K562 (cell line): ENCODE results near the gene HOXB8. TPM values are rescaled to one million over a fixed set of nuclear protein-coding genes. Genes with fewer than 3 reads are reported as not detected.

Experiments used
- ATAC-seq: fragments of 200-7000 bp; cut with Tn5 transposase; 3 replicates; pipeline ENCODE4 v1.9.1; 2020; ENCODE audit warnings: moderate library complexity
- BruUV-seq: library from RNA; stranded (reverse); fragments of 400-500 nt; replicated peaks from 2 replicates; lab custom pipeline; 2021; lab: Mats Ljungman, UMichigan
- CTCF ChIA-PET: fragments of 300-600 bp; formaldehyde crosslinking; extraction: SDS; loops from one replicate; lab custom pipeline; 2021; ENCODE audit warnings: low intra/inter-chr PET ratio; lab: Yijun Ruan, JAX
- POLR2A ChIA-PET: fragments of 300-600, 350-650 bp; sonication (Branson Sonifier 250); formaldehyde crosslinking; extraction: SDS; loops from one replicate; lab custom pipeline; 2021; ENCODE audit warnings: antibody characterized with exemption, inconsistent platforms; lab: Yijun Ruan, JAX
- DNase-seq, 4 experiments: peaks; one replicate each; pipeline versions ENCODE4 v3.0.0 to v3.0.0-alpha.2; 2011 to 2018; ENCODE audit warnings: low spot score in 3 of 4, mixed read lengths in 3 of 4; ENCODE audit errors: extremely low read depth in 1 of 4
- FAIRE-seq: peaks from 2 replicates; lab custom pipeline; 2011; peaks lifted over from hg19 to GRCh38; lab: Jason Lieb, UNC
- H2AFZ ChIP-seq: 2 replicates; pipeline ENCODE4 v1.6.0; 2011; ENCODE audit warnings: low read depth, low read length, control low read depth, inconsistent platforms
- H3K27ac ChIP-seq: fragments of 200-600 bp; 3 replicates; pipeline ENCODE4 v1.8.0; 2011; ENCODE audit warnings: low read depth, mild to moderate bottlenecking, control low read depth, inconsistent platforms, low read length, moderate library complexity, mixed read lengths; ENCODE audit errors: extremely low read depth
- H3K27me3 ChIP-seq, 2 experiments: fragments of 300-600 bp in 1 of 2; 2 replicates in 1 of 2; 3 replicates in 1 of 2; pipeline versions ENCODE4 v1.6.0 to v1.8.0; 2011; ENCODE audit warnings: inconsistent platforms in 2 of 2, low read length in 2 of 2, mild to moderate bottlenecking in 1 of 2, mixed read lengths in 1 of 2, moderate library complexity in 1 of 2; ENCODE audit not compliant: control insufficient read depth in 2 of 2, insufficient read depth in 2 of 2
- H3K36me3 ChIP-seq: fragments of 300-600 bp; 3 replicates; pipeline ENCODE4 v1.8.0; 2011; ENCODE audit warnings: mild to moderate bottlenecking, low read length, inconsistent platforms; ENCODE audit not compliant: control insufficient read depth, insufficient read depth
- H3K4me1 ChIP-seq, 2 experiments: fragments of 200-600 bp in 1 of 2; replicated peaks in 1 of 2; 2 replicates in 1 of 2; 3 replicates in 1 of 2; pipeline versions ENCODE4 v1.5.1 to v1.8.0; 2011; ENCODE audit warnings: inconsistent platforms in 2 of 2, low read length in 2 of 2, mild to moderate bottlenecking in 1 of 2, mixed read lengths in 1 of 2, moderate library complexity in 1 of 2; ENCODE audit not compliant: control insufficient read depth in 2 of 2, insufficient read depth in 2 of 2
- H3K4me2 ChIP-seq: 2 replicates; pipeline ENCODE4 v1.6.1; 2011; ENCODE audit warnings: low read length, control low read depth, inconsistent platforms, mixed read lengths; ENCODE audit not compliant: insufficient read depth
- H3K4me3 ChIP-seq: fragments of 200-600 bp; sonication (generic), shearing (Covaris generic); 2 replicates; pipeline ENCODE4 v1.5.1; 2016; ENCODE audit warnings: control low read depth, inconsistent platforms
- H3K79me2 ChIP-seq: fragments of 200-600 bp; 3 replicates; pipeline ENCODE4 v1.8.0; 2011; ENCODE audit warnings: low read length, inconsistent platforms; ENCODE audit not compliant: control insufficient read depth, insufficient read depth
- H3K9ac ChIP-seq, 2 experiments: 2 replicates each; pipeline versions ENCODE4 v1.6.0 to v1.6.1; 2011; ENCODE audit warnings: low read depth in 2 of 2, low read length in 2 of 2, control low read depth in 1 of 2, inconsistent platforms in 1 of 2, mild to moderate bottlenecking in 1 of 2, mixed read lengths in 1 of 2; ENCODE audit not compliant: insufficient read depth in 1 of 2
- H3K9me1 ChIP-seq: one replicate; pipeline ENCODE4 v1.6.0; 2011; ENCODE audit warnings: inconsistent platforms, mild to moderate bottlenecking, low read length, moderate library complexity; ENCODE audit not compliant: control insufficient read depth, insufficient read depth
- H3K9me3 ChIP-seq: replicated peaks from 2 replicates; pipeline ENCODE4 v1.5.1; 2011; ENCODE audit warnings: low read depth, low read length, inconsistent platforms; ENCODE audit not compliant: control insufficient read depth, insufficient read depth
- H4K20me1 ChIP-seq: replicated peaks from 2 replicates; pipeline ENCODE4 v1.6.1; 2011; ENCODE audit warnings: low read length, inconsistent platforms, mixed read lengths; ENCODE audit not compliant: control insufficient read depth, insufficient read depth
- ATF1 ChIP-seq, 2 experiments: fragments of 450-650 bp in 1 of 2; IDR thresholded peaks; 2 replicates each; pipeline ENCODE4 v1.6.1; 2016; ENCODE audit warnings: missing compliant biosample characterization in 1 of 2, missing genetic modification characterization in 1 of 2
- CTBP1 ChIP-seq: fragments of 450-650 bp; IDR thresholded peaks from 2 replicates; pipeline ENCODE4 v1.6.1; 2016; ENCODE audit warnings: borderline replicate concordance
- DMBX1 ChIP-seq: fragments of 250-450 bp; sonication (Bioruptor Pico); IDR thresholded peaks from 2 replicates; pipeline ENCODE4 v1.8.0; 2022; ENCODE audit warnings: inconsistent platforms, mild to moderate bottlenecking, moderate library complexity, borderline replicate concordance
- E2F4 ChIP-seq: sonication (generic); formaldehyde crosslinking; IDR thresholded peaks from 2 replicates; pipeline ENCODE4 v1.8.0; 2022; ENCODE audit warnings: mild to moderate bottlenecking, low read depth, missing genetic modification reagents
- FIP1L1 ChIP-seq: fragments of 200-400 bp; formaldehyde crosslinking; IDR thresholded peaks from 2 replicates; pipeline ENCODE4 v1.6.1; 2018; ENCODE audit warnings: mild to moderate bottlenecking, low read depth, low read length; ENCODE audit not compliant: poor library complexity, severe bottlenecking
- MEF2D ChIP-seq: conservative IDR thresholded peaks from 2 replicates; pipeline ENCODE4 v1.6.1; 2016; ENCODE audit warnings: low read depth, missing genetic modification characterization, missing compliant biosample characterization
- NR4A1 ChIP-seq, 2 experiments: fragments of 250-450 bp in 1 of 2; fragments of 450-650 bp in 1 of 2; sonication (Bioruptor Pico) in 1 of 2; IDR thresholded peaks; 2 replicates each; pipeline versions ENCODE4 v1.4.0 to v1.6.1; 2016 to 2020; ENCODE audit warnings: mild to moderate bottlenecking in 2 of 2, missing compliant biosample characterization in 1 of 2, missing genetic modification characterization in 1 of 2, moderate library complexity in 1 of 2
- SAP30 ChIP-seq: fragments of 200-600 bp; sonication (generic); IDR thresholded peaks from 2 replicates; pipeline ENCODE4 v1.6.1; 2012; ENCODE audit warnings: borderline replicate concordance, low read depth, mild to moderate bottlenecking, moderate library complexity, low read length, control low read depth, inconsistent platforms; ENCODE audit not compliant: insufficient read depth, poor library complexity, severe bottlenecking
- SMAD4 ChIP-seq: fragments of 250-450 bp; sonication (Bioruptor Pico); conservative IDR thresholded peaks from 2 replicates; pipeline ENCODE4 v1.8.0; 2021; ENCODE audit warnings: inconsistent platforms, mild to moderate bottlenecking, moderate library complexity
- STAT5A ChIP-seq: IDR thresholded peaks from 2 replicates; pipeline ENCODE4 v1.6.1; 2012; ENCODE audit warnings: low read length, inconsistent platforms, borderline replicate concordance
- WHSC1 ChIP-seq: IDR thresholded peaks from one replicate; pipeline ENCODE4 v1.6.1; 2012; ENCODE audit warnings: low read length, control low read depth, inconsistent platforms
- YY1 ChIP-seq, 3 experiments: IDR thresholded peaks; 2 replicates each; pipeline ENCODE4 v1.6.1; 2011; ENCODE audit warnings: low read length in 2 of 3, mild to moderate bottlenecking in 2 of 3, moderate library complexity in 2 of 3, borderline replicate concordance in 1 of 3, control low read depth in 1 of 3, low read depth in 1 of 3; ENCODE audit not compliant: insufficient read depth in 3 of 3, insufficient replicate concordance in 2 of 3, control insufficient read depth in 1 of 3, insufficient read length in 1 of 3; ENCODE audit errors: extremely low read depth in 1 of 3
- ZNF583 ChIP-seq: fragments of 250-450 bp; sonication (Bioruptor Pico); IDR thresholded peaks from 2 replicates; pipeline ENCODE4 v1.4.0; 2020
- WGBS: fragments of 100-300 bp; shearing (Covaris generic); methylation state at CpG from one replicate; pipeline ENCODE4 v1.1.6; 2016; ENCODE audit warnings: low coverage, mixed read lengths; ENCODE audit not compliant: insufficient coverage; ENCODE audit errors: missing lambda C conversion rate; 5-methylcytosine and 5-hydroxymethylcytosine counted together
- in situ Hi-C: fragments of 300-500 bp; cut with MboI; formaldehyde crosslinking; loops from 4 replicates; pipeline ENCODE4 v1.15.0; 2018; ENCODE audit warnings: inconsistent platforms, mixed read lengths
- intact Hi-C: fragments of 100-400 bp; cut with micrococcal nuclease; formaldehyde crosslinking; loops from 2 replicates; pipeline ENCODE4 v1.14.2; 2022
- polyA plus RNA-seq, 8 experiments: library from polyadenylated mRNA; depleted of rRNA in 4 of 8; stranded (reverse) in 5 of 8; unstranded in 3 of 8; fragments of >200 nt; fragmentation: Nextera tagmentation in 2 of 8; fragmentation: Illumina TruSeq in 1 of 8; extraction: Ambion mirVana in 2 of 8; extraction: Trizol in 1 of 8; gene quantifications; 2 replicates each; pipeline versions ENCODE4 v1.2.1 to v1.2.3, GENCODE V29; 2011 to 2014; ENCODE audit warnings: inconsistent platforms in 1 of 8, missing spikeins in 1 of 8
- total RNA-seq, 7 experiments: library from RNA; depleted of rRNA in 6 of 7; stranded (reverse); fragments of >200 nt in 6 of 7; fragmentation: Illumina TruSeq in 2 of 7; extraction: Trizol in 2 of 7; gene quantifications; 2 replicates each; pipeline versions ENCODE4 v1.2.1 to v1.2.3, GENCODE V29; 2011 to 2021; ENCODE audit warnings: low replicate concordance in 1 of 7
- TF ChIP-seq, protein P1 (sequence below): fragments of 450-650 bp; IDR thresholded peaks from 2 replicates; pipeline ENCODE4 v1.6.1; 2016; ENCODE audit warnings: missing biosample characterization, missing genetic modification characterization

The HOXB8 gene
- total and polyA plus RNA-seq, 9 of the 15 experiments (the other 6 are each of a cell fraction or from before 2014, with no cell fraction given), result 0.52 to 23.8 (median 3.6) TPM

DNA sequence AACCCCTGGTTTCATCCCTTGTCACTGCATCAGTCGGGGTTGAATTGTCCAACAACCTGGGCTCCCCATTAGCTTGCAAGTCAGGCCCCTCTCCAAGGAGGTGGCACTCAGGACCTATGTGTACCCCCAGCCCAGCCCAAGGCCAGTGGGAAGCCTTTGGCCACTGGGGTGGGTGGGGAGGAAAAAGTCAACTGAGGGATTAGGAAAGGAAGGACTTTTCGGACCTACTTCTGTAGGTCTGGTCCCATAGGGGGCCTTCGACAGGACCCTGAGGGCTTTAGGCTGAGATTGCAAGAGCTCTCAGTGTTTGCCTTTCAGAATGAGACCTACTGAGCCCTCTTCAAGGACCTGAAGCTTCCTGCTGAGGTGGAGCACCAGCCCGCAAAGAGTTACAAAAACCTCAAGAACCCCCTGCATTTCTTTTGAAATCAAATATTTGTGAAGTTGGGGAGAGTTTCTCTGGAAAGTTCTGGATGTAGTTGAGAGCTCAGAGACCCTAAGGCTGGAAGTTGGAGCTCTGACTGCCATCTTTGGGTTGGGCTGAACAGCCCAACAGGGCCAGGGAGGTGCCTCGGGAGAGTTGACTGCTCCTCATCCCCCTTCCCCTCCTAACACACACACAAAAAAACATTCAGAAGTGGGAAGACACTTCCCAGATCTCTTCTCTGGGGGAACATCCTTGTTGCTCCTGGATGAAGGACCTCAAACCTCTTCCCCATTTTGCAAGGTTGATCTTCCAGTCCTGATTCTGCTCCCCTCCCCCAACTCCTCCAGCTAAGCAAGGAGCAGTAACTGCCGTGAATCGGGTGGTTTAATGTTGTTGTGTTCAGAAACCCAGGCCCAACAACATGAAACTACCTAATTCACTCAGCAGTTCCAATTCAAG is 16.8 kb upstream of the HOXB8 start:
- peak in 1 of 4 experiments; percentile 57 for DNase-seq
- WGBS, result 28% methylated on average over 7 of the region's 7 CpGs
- TF ChIP-seq FIP1L1, result no peak
- 0 out of 2 replicates have a peak, but pooled peaks have one; percentile 33 for TF ChIP-seq DMBX1 (CRISPR knock-in tag)
- TF ChIP-seq CTBP1, result peak; percentile 32; the same call in 1 of the 2 replicates
- TF ChIP-seq SAP30, result no peak
- no peak for TF ChIP-seq E2F4 (CRISPR knock-in tag)
- no peak for TF ChIP-seq WHSC1
- TF ChIP-seq ZNF583, result peak; percentile 69; the same call in 1 of the 2 replicates
- TF ChIP-seq, protein P1, sequence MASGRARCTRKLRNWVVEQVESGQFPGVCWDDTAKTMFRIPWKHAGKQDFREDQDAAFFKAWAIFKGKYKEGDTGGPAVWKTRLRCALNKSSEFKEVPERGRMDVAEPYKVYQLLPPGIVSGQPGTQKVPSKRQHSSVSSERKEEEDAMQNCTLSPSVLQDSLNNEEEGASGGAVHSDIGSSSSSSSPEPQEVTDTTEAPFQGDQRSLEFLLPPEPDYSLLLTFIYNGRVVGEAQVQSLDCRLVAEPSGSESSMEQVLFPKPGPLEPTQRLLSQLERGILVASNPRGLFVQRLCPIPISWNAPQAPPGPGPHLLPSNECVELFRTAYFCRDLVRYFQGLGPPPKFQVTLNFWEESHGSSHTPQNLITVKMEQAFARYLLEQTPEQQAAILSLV, result 0 out of 2 replicates have a peak, but pooled peaks have one; percentile 13
- TF ChIP-seq MEF2D (tag), result 0 out of 2 replicates have a peak, but pooled peaks have one; percentile 48
- TF ChIP-seq YY1 (IDR thresholded peaks at IDR 0.05; ENCODE audit: borderline replicate concordance in 1 of 3, control insufficient read depth in 1 of 3, extremely low read depth in 1 of 3, insufficient read depth in 3 of 3, insufficient read length in 1 of 3, insufficient replicate concordance in 2 of 3, low read depth in 1 of 3, low read length in 2 of 3), result peak in 1 of 3 experiments; percentile 24
- TF ChIP-seq SMAD4, result 0 out of 2 replicates have a peak, but pooled peaks have one; percentile 28
- no peak for TF ChIP-seq NR4A1 (CRISPR knock-in tag; IDR thresholded peaks at IDR 0.05)
- TF ChIP-seq NR4A1 (tag; IDR thresholded peaks at IDR 0.05), result peak; percentile 36; the same call in 1 of the 2 replicates
- no peak for TF ChIP-seq ATF1 (CRISPR knock-in tag; IDR thresholded peaks at IDR 0.05)
- no peak for TF ChIP-seq ATF1 (tag; IDR thresholded peaks at IDR 0.05)
- TF ChIP-seq STAT5A, result no peak

More for the DNA sequence above, 16.8 kb upstream of the HOXB8 start:
- BruUV-seq, result no TSS peak
- Histone ChIP-seq H3K4me3 (peak overlapping the region; percentile 97; the same call in 1 of the 2 replicates), H3K9ac (peak overlapping the region; percentile 82 to 95), H3K27me3 (no peaks in the 10 kb centered on the region), H3K4me2 (peak overlapping the region; percentile 99), H3K9me1 (no peaks in the 10 kb centered on the region), H3K27ac (peak overlapping the region; percentile 97), H3K36me3 (peaks cover 10% of the 10 kb centered on the region; the same call in 1 of the 3 replicates), H3K9me3 (no peaks in the 10 kb centered on the region), H3K4me1 (peaks cover 51 to 73% of the 10 kb centered on the region in 2 experiments), H4K20me1 (no peaks in the 10 kb centered on the region), H3K79me2 (peaks cover 54% of the 10 kb centered on the region), H2AFZ (peak overlapping the region; percentile 80)
- intact Hi-C loops (no loop called here), in situ Hi-C loops (no loop called here)
- POLR2A ChIA-PET, result interaction anchor here (0.6 to 2.5 kb wide), 8 partner anchors 8 to 499 kb away, joined by 3 to 21 read pairs (median 4); no protein-coding TSS in a partner anchor
- FAIRE-seq, result no peak
- CTCF ChIA-PET, result no interaction called here
- no peak for ATAC-seq
